HEK293T (cell line): ENCODE data around the gene TTC33.

ENCODE experiments used
- FOXK2 ChIP-seq: fragments of 450-650 bp; IDR thresholded peaks from 2 replicates; pipeline ENCODE4 v1.6.1; 2016; ENCODE audit warnings: mild to moderate bottlenecking
- SP1 ChIP-seq: fragments of 450-650 bp; IDR thresholded peaks from 2 replicates; pipeline ENCODE4 v1.6.1; 2017

DNA sequence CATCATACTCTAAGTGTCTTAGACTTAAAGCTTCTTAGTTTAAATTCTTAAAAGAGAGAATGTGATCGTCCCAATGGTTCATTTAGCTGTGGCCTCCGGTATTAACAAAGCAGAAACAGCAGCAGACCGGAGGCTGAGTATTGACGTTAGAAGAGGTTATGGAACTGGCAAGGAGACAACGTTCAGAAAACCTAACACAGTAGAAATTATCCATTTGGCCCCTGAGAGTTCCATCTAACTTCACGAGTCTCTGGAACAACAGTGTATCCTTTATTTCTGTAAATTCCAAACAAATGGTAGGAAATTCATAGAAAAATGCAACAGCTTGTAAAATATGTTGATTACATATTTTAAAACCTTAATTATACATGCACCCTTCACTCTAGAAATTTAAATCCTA is 183.4 kb downstream of the TTC33 start:
- no peak for TF ChIP-seq SP1
- TF ChIP-seq FOXK2: no peak
